Measurements from ENCODE around the gene XRCC2.

Gene XRCC2

GRCh38 chr7:152607007-152607406 is 68.9 kb downstream of the XRCC2 start:
- H3K27me3 ChIP-seq (ENCODE audit: low read depth, low read length) = no peaks in the 10 kb centered on the region
- no peaks in the 10 kb centered on the region for H3K4me1 ChIP-seq (ENCODE audit: control insufficient read depth in 1 of 2, insufficient read depth in 2 of 2, low read length in 2 of 2)
- H3K27ac ChIP-seq (ENCODE audit: low read length) = no peak overlapping the region
- no peak overlapping the region for H3K4me3 ChIP-seq (ENCODE audit: low read depth in 1 of 2, low read length in 2 of 2)
- no peaks in the 10 kb centered on the region for H3K9me3 ChIP-seq (ENCODE audit: control insufficient read depth in 1 of 2, low read length in 2 of 2)
- no peaks in the 10 kb centered on the region for H3K36me3 ChIP-seq (ENCODE audit: control insufficient read depth in 1 of 2, insufficient read depth in 2 of 2, low read length in 2 of 2)

DNA sequence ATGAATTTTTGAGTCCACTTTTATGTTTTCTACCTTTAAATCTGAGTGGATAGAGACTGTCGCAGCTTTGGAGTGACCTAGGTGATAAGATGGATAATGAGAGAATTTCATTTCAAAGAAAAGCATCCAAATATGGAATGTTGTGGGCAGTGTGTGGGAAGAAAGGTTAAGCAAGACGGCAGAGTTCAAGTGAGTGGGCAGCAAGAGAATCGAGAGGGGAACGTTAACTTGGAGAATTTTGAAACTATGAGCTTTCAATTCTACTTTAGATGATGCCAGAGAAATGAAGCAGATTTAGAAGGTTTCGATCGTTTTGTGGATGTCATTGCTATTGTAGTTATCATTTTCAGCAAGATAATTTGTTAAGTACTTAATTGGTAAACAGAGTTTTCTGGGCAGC is 73.0 kb downstream of the XRCC2 start:
- Histone ChIP-seq H3K27me3 (ENCODE audit: low read depth, low read length) (no peaks in the 10 kb centered on the region), H3K4me1 (ENCODE audit: control insufficient read depth in 1 of 2, insufficient read depth in 2 of 2, low read length in 2 of 2) (no peaks in the 10 kb centered on the region), H3K4me3 (ENCODE audit: low read depth in 1 of 2, low read length in 2 of 2) (no peak overlapping the region), H3K27ac (ENCODE audit: low read length) (no peak overlapping the region), H3K36me3 (ENCODE audit: control insufficient read depth in 1 of 2, insufficient read depth in 2 of 2, low read length in 2 of 2) (no peaks in the 10 kb centered on the region), H3K9me3 (ENCODE audit: control insufficient read depth in 1 of 2, low read length in 2 of 2) (no peaks in the 10 kb centered on the region)

GRCh38 chr7:152601305-152601798 is 74.6 kb downstream of the XRCC2 start:
- no peak overlapping the region for H3K27ac ChIP-seq (ENCODE audit: low read length)
- no peaks in the 10 kb centered on the region for H3K9me3 ChIP-seq (ENCODE audit: control insufficient read depth in 1 of 2, low read length in 2 of 2)
- H3K4me3 ChIP-seq (ENCODE audit: low read depth in 1 of 2, low read length in 2 of 2) = no peak overlapping the region
- no peaks in the 10 kb centered on the region for H3K36me3 ChIP-seq (ENCODE audit: control insufficient read depth in 1 of 2, insufficient read depth in 2 of 2, low read length in 2 of 2)
- no peaks in the 10 kb centered on the region for H3K27me3 ChIP-seq (ENCODE audit: low read depth, low read length)
- no peaks in the 10 kb centered on the region for H3K4me1 ChIP-seq (ENCODE audit: control insufficient read depth in 1 of 2, insufficient read depth in 2 of 2, low read length in 2 of 2)

DNA sequence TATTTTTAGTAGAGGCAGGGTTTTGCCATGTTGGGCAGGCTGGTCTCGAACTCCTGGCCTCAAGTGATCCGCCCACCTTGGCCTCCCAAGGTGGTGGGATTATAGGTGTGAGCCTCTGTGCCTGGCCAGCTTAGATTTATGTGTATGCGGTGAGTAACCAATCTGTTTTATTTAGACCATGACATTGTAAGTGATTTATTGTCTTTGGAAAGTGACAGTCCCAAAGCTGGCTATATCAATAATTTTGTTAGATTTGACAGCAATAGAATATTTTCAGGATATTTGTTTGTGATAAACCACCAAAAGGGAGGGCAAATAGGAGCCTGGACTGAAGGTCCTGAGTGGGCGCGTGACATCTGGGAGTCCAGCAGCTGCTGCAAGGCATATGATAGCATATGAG is 75.7 kb downstream of the XRCC2 start:
- H3K9me3 ChIP-seq (ENCODE audit: control insufficient read depth in 1 of 2, low read length in 2 of 2) = no peaks in the 10 kb centered on the region
- H3K4me1 ChIP-seq (ENCODE audit: control insufficient read depth in 1 of 2, insufficient read depth in 2 of 2, low read length in 2 of 2) = no peaks in the 10 kb centered on the region
- no peak overlapping the region for H3K27ac ChIP-seq (ENCODE audit: low read length)
- H3K27me3 ChIP-seq (ENCODE audit: low read depth, low read length) = no peaks in the 10 kb centered on the region
- H3K36me3 ChIP-seq (ENCODE audit: control insufficient read depth in 1 of 2, insufficient read depth in 2 of 2, low read length in 2 of 2) = no peaks in the 10 kb centered on the region
- H3K4me3 ChIP-seq (ENCODE audit: low read depth in 1 of 2, low read length in 2 of 2) = no peak overlapping the region

- Histone ChIP-seq H3K4me1 (ENCODE audit: control insufficient read depth in 1 of 2, insufficient read depth in 2 of 2, low read length in 2 of 2) (no peaks in the 10 kb centered on the region), H3K27me3 (ENCODE audit: low read depth, low read length) (no peaks in the 10 kb centered on the region), H3K4me3 (ENCODE audit: low read depth in 1 of 2, low read length in 2 of 2) (no peak overlapping the region), H3K36me3 (ENCODE audit: control insufficient read depth in 1 of 2, insufficient read depth in 2 of 2, low read length in 2 of 2) (no peaks in the 10 kb centered on the region), H3K9me3 (ENCODE audit: control insufficient read depth in 1 of 2, low read length in 2 of 2) (no peaks in the 10 kb centered on the region), H3K27ac (ENCODE audit: low read length) (no peak overlapping the region)
Observed at GRCh38 chr7:152597507-152597906, 78.4 kb downstream of the XRCC2 start.

- H3K4me3 ChIP-seq (ENCODE audit: low read depth in 1 of 2, low read length in 2 of 2) = no peak overlapping the region
- no peaks in the 10 kb centered on the region for H3K4me1 ChIP-seq (ENCODE audit: control insufficient read depth in 1 of 2, insufficient read depth in 2 of 2, low read length in 2 of 2)
- no peaks in the 10 kb centered on the region for H3K36me3 ChIP-seq (ENCODE audit: control insufficient read depth in 1 of 2, insufficient read depth in 2 of 2, low read length in 2 of 2)
- H3K27ac ChIP-seq (ENCODE audit: low read length) = no peak overlapping the region
- no peaks in the 10 kb centered on the region for H3K9me3 ChIP-seq (ENCODE audit: control insufficient read depth in 1 of 2, low read length in 2 of 2)
- no peaks in the 10 kb centered on the region for H3K27me3 ChIP-seq (ENCODE audit: low read depth, low read length)
Observed at GRCh38 chr7:152596824-152597223, 79.1 kb downstream of the XRCC2 start.
